GM04503 (cell line): ENCODE measurements around the gene SHISA7.
A peak's percentile ranks its signal among the peaks of the same experiment; 100 is the strongest.

Experiments
- DNase-seq: peaks from one replicate; pipeline ENCODE4 v3.0.0-alpha.2; 2012; ENCODE audit warnings: low read depth

Gene SHISA7

GRCh38 chr19:55443045-55443823 lies at the start of gene SHISA7:
TSS of gene SHISA7 (minus strand) at chr19:55443300. CDS start at chr19:55442863, 437 bp downstream.
- DNase-seq: no peak

GRCh38 chr19:55492362-55492944 lies 49.4 kb upstream of the SHISA7 start:
- no peak for DNase-seq

- DNase-seq: no peak
Measured at GRCh38 chr19:55491546-55492360, 48.7 kb upstream of the SHISA7 start.

GRCh38 chr19:55490478-55491432 lies 47.7 kb upstream of the SHISA7 start:
- no peak for DNase-seq

GRCh38 chr19:55489711-55490477 lies 46.8 kb upstream of the SHISA7 start:
- no peak for DNase-seq

GRCh38 chr19:55488986-55489710 lies 46.0 kb upstream of the SHISA7 start:
- DNase-seq: no peak

GRCh38 chr19:55487924-55488687 lies 45.0 kb upstream of the SHISA7 start, which contains the start of gene SSC5D:
TSS of gene SSC5D (plus strand) at chr19:55488436. CDS start at chr19:55488590, 154 bp downstream.
- DNase-seq: no peak

GRCh38 chr19:55486971-55487923 lies 44.1 kb upstream of the SHISA7 start:
- DNase-seq: peak; percentile 89

GRCh38 chr19:55486043-55486970 lies 43.2 kb upstream of the SHISA7 start:
- DNase-seq: no peak

- no peak for DNase-seq
Measured at GRCh38 chr19:55485439-55486011, 42.4 kb upstream of the SHISA7 start.

- DNase-seq: no peak
Measured at GRCh38 chr19:55484593-55485438, 41.7 kb upstream of the SHISA7 start, which contains the start of gene NAT14. TSS of gene NAT14 (plus strand) at chr19:55485188. CDS start at chr19:55485709, 521 bp downstream.

GRCh38 chr19:55483706-55484592 lies 40.8 kb upstream of the SHISA7 start:
- DNase-seq: no peak

- DNase-seq: no peak
Measured at GRCh38 chr19:55482967-55483705, 40.0 kb upstream of the SHISA7 start.
